Measurements from ENCODE around the gene TAF1A. TPM values are rescaled to one million over a fixed set of nuclear protein-coding genes. Genes with fewer than 3 reads are reported as not detected.

Gene TAF1A
- total RNA-seq, 2 donors from 2014 or later: 5.1 to 5.6 TPM

DNA sequence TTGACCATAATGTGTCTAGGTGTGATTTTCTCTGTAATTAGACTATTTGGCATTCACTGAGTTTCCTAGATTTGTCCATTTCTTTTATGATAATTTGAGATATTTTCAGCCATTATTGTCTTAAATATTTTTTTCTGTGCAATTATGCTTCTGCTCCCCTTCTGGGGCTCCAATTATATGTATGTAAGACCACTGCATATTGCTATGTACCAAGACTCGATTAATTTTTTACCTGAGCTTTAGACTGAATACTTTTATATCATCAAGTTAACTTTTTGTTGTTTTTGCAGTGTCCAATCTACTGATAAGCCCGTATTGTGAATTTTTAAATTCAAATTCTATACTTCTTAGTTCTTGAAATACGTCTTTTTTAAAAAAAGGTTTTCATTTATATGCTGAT lies 5.1 kb upstream of the TAF1A start:
- no peaks in the 10 kb centered on the region for H3K27me3 ChIP-seq
- intact Hi-C loops (cut with DNase I): no loop called here
- H3K27ac ChIP-seq: no peak overlapping the region
- H3K4me3 ChIP-seq: no peak overlapping the region
- DNase-seq: no peak
- no peak overlapping the region for H3K9ac ChIP-seq (ENCODE audit: low read depth in 2 of 2, low read length in 2 of 2)
- H3K36me3 ChIP-seq: no peaks in the 10 kb centered on the region
- no peaks in the 10 kb centered on the region for H3K9me3 ChIP-seq
- TF ChIP-seq, protein P1, sequence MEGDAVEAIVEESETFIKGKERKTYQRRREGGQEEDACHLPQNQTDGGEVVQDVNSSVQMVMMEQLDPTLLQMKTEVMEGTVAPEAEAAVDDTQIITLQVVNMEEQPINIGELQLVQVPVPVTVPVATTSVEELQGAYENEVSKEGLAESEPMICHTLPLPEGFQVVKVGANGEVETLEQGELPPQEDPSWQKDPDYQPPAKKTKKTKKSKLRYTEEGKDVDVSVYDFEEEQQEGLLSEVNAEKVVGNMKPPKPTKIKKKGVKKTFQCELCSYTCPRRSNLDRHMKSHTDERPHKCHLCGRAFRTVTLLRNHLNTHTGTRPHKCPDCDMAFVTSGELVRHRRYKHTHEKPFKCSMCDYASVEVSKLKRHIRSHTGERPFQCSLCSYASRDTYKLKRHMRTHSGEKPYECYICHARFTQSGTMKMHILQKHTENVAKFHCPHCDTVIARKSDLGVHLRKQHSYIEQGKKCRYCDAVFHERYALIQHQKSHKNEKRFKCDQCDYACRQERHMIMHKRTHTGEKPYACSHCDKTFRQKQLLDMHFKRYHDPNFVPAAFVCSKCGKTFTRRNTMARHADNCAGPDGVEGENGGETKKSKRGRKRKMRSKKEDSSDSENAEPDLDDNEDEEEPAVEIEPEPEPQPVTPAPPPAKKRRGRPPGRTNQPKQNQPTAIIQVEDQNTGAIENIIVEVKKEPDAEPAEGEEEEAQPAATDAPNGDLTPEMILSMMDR (IDR thresholded peaks at IDR 0.05): no peak
- no peaks in the 10 kb centered on the region for H3K4me1 ChIP-seq

DNA sequence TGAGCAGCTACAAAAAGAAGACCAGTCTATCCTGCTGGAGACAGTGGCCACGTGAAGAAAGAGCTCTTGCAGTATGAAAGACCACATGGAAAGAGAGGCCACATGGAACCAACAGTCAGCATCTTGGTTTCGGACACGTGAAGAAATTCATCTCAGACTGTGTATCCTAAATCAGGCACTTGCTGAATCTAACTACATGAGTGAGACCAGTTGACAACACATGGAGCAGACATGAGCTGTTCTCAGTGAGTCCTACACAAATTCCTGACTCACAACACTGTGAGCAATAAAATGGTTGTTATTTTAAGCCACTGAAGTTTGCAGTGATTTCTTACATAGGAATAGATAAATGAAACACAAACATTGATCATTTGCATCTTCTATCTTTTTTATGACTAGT lies 2.4 kb upstream of the TAF1A start:
- Histone ChIP-seq H3K36me3 (no peaks in the 10 kb centered on the region), H3K9me3 (no peaks in the 10 kb centered on the region), H3K27ac (no peak overlapping the region), H3K27me3 (no peaks in the 10 kb centered on the region), H3K4me3 (no peak overlapping the region), H3K4me1 (peaks cover 8% of the 10 kb centered on the region), H3K9ac (ENCODE audit: low read depth in 2 of 2, low read length in 2 of 2) (no peak overlapping the region)
- DNase-seq: no peak
- intact Hi-C loops (cut with DNase I): no loop called here
- TF ChIP-seq, protein P1 (IDR thresholded peaks at IDR 0.05): no peak

GRCh38 chr1:222588135-222588534 lies 1.6 kb downstream of the TAF1A start:
- peaks cover 8% of the 10 kb centered on the region for H3K4me1 ChIP-seq
- H3K27me3 ChIP-seq: no peaks in the 10 kb centered on the region
- H3K4me3 ChIP-seq: no peak overlapping the region
- H3K27ac ChIP-seq: no peak overlapping the region
- H3K36me3 ChIP-seq: no peaks in the 10 kb centered on the region
- no peaks in the 10 kb centered on the region for H3K9me3 ChIP-seq
- intact Hi-C loops (cut with DNase I): no loop called here
- DNase-seq: no peak
- H3K9ac ChIP-seq (ENCODE audit: low read depth in 2 of 2, low read length in 2 of 2): no peak overlapping the region
- TF ChIP-seq, protein P1 (IDR thresholded peaks at IDR 0.05): no peak

DNA sequence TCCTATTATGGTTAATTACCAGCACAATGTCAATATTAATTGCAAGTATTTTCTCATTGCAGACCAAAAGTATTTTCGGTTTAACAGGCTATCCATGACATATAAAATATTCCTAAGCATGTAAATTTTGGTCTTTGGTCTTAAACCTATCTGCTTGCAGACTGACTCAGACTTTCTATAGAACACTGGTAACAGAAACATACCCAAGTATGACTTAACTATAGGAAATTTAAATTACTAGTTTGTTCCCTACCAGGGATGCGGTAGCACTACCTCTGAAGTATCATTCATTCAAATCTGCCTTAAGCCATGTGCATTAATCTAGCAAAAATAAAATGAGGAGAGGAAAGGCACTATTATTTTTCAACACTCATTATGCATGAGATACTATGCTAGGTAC lies 2.9 kb downstream of the TAF1A start:
- H3K4me1 ChIP-seq: peaks cover 8% of the 10 kb centered on the region
- no peak overlapping the region for H3K27ac ChIP-seq
- no peaks in the 10 kb centered on the region for H3K9me3 ChIP-seq
- H3K9ac ChIP-seq (ENCODE audit: low read depth in 2 of 2, low read length in 2 of 2): no peak overlapping the region
- intact Hi-C loops (cut with DNase I): no loop called here
- TF ChIP-seq, protein P1 (IDR thresholded peaks at IDR 0.05): no peak
- H3K27me3 ChIP-seq: no peaks in the 10 kb centered on the region
- no peak overlapping the region for H3K4me3 ChIP-seq
- DNase-seq: no peak
- no peaks in the 10 kb centered on the region for H3K36me3 ChIP-seq

GRCh38 chr1:222583079-222583478 lies 6.7 kb downstream of the TAF1A start:
- Histone ChIP-seq H3K9ac (ENCODE audit: low read depth in 2 of 2, low read length in 2 of 2) (no peak overlapping the region), H3K36me3 (no peaks in the 10 kb centered on the region), H3K27me3 (no peaks in the 10 kb centered on the region), H3K4me3 (no peak overlapping the region), H3K4me1 (no peaks in the 10 kb centered on the region), H3K9me3 (no peaks in the 10 kb centered on the region), H3K27ac (no peak overlapping the region)
- DNase-seq: no peak
- TF ChIP-seq, protein P1 (IDR thresholded peaks at IDR 0.05): no peak
- intact Hi-C loops (cut with DNase I): loop anchor here (5.0 kb wide), 1 partner anchor 39 kb away; no protein-coding TSS in a partner anchor

Data from colonic mucosa (tissue), 4 donors.